Naive thymus-derived CD4-positive, alpha-beta T cell (primary cell): ENCODE data around the gene SHTN1. TPM values are rescaled to one million over a fixed set of nuclear protein-coding genes. Genes with fewer than 3 reads are reported as not detected.

Experiments
- ATAC-seq: fragments of 150-1000 bp; cut with Tn5 transposase; 2 replicates; pipeline ENCODE4 v1.10.0; 2021; ENCODE audit warnings: mild to moderate bottlenecking, moderate library complexity
- CTCF ChIA-PET: fragments of 350-600 bp; sonication (Branson Sonifier 250); formaldehyde crosslinking; loops from one replicate; lab custom pipeline; 2021; ENCODE audit warnings: antibody characterized with exemption; lab: Charles Lee
- POLR2A ChIA-PET: fragments of 350-600 bp; sonication (Branson Sonifier 250); formaldehyde crosslinking; loops from one replicate; lab custom pipeline; 2021; ENCODE audit warnings: antibody characterized with exemption, inconsistent platforms; lab: Charles Lee
- DNase-seq, 9 donors: peaks; one replicate each; pipeline versions ENCODE4 v3.0.0 to v3.0.0-alpha.2; 2020 to 2022; ENCODE audit warnings: mixed read lengths in 1 of 9
- H3K27ac ChIP-seq: one replicate; pipeline ENCODE4 v1.7.0; 2013; ENCODE audit warnings: mild to moderate bottlenecking, low read depth, low read length, moderate library complexity
- H3K27me3 ChIP-seq, 2 donors: one replicate each; pipeline ENCODE4 v1.7.0; 2013; ENCODE audit warnings: low read length in 2 of 2, mild to moderate bottlenecking in 2 of 2, moderate library complexity in 2 of 2; ENCODE audit not compliant: control insufficient read depth in 2 of 2, insufficient read depth in 2 of 2
- H3K36me3 ChIP-seq, 3 experiments: 1 replicate in 2 of 3; 2 replicates in 1 of 3; pipeline ENCODE4 v1.7.0; 2013; ENCODE audit warnings: low read length in 3 of 3, mild to moderate bottlenecking in 3 of 3, moderate library complexity in 1 of 3; ENCODE audit not compliant: insufficient read depth in 3 of 3, control insufficient read depth in 2 of 3
- H3K4me1 ChIP-seq, 2 donors: one replicate each; pipeline ENCODE4 v1.7.0; 2013; ENCODE audit warnings: low read length in 2 of 2, mild to moderate bottlenecking in 2 of 2, moderate library complexity in 1 of 2; ENCODE audit not compliant: control insufficient read depth in 2 of 2, insufficient read depth in 2 of 2
- H3K4me3 ChIP-seq: 2 replicates; pipeline ENCODE4 v1.7.0; 2013; ENCODE audit warnings: mild to moderate bottlenecking, low read length
- H3K9me3 ChIP-seq, 3 experiments: 1 replicate in 2 of 3; 2 replicates in 1 of 3; pipeline ENCODE4 v1.7.0; 2013; ENCODE audit warnings: low read length in 3 of 3; ENCODE audit not compliant: control insufficient read depth in 2 of 3
- H3K27ac Mint-ChIP-seq, 9 donors: one replicate each; pipeline ENCODE4 v1.8.0; 2020 to 2022; ENCODE audit warnings: mixed read lengths in 9 of 9, mild to moderate bottlenecking in 8 of 9, moderate library complexity in 5 of 9, inconsistent platforms in 2 of 9
- H3K27me3 Mint-ChIP-seq, 5 donors: one replicate each; pipeline ENCODE4 v1.8.0; 2021 to 2022; ENCODE audit warnings: mixed read lengths in 5 of 5, mild to moderate bottlenecking in 1 of 5
- H3K36me3 Mint-ChIP-seq, 5 donors: one replicate each; pipeline ENCODE4 v1.8.0; 2020 to 2022; ENCODE audit warnings: mixed read lengths in 5 of 5, mild to moderate bottlenecking in 3 of 5, inconsistent platforms in 1 of 5
- H3K4me1 Mint-ChIP-seq, 7 donors: one replicate each; pipeline ENCODE4 v1.8.0; 2020 to 2022; ENCODE audit warnings: mixed read lengths in 7 of 7, mild to moderate bottlenecking in 3 of 7, inconsistent platforms in 1 of 7
- H3K4me3 Mint-ChIP-seq, 10 donors: one replicate each; pipeline ENCODE4 v1.8.0; 2020 to 2022; ENCODE audit warnings: mild to moderate bottlenecking in 10 of 10, mixed read lengths in 10 of 10, moderate library complexity in 6 of 10, inconsistent platforms in 2 of 10
- H3K9me3 Mint-ChIP-seq, 11 donors: one replicate each; pipeline ENCODE4 v1.8.0; 2020 to 2022; ENCODE audit warnings: mixed read lengths in 11 of 11, mild to moderate bottlenecking in 4 of 11, inconsistent platforms in 1 of 11, moderate library complexity in 1 of 11
- intact Hi-C, 2 donors: fragments of 100-400 bp; cut with micrococcal nuclease; formaldehyde crosslinking; loops; one replicate each; pipeline ENCODE4 v1.15.1; 2023
- polyA plus RNA-seq, 2 donors: library from polyadenylated mRNA; unstranded; fragments of 300-500 nt; fragmentation: Illumina TruSeq; gene quantifications; one replicate each; pipeline ENCODE4 v1.2.3, GENCODE V29; 2021
- total RNA-seq, 6 experiments: library from RNA in 5 of 6; stranded (reverse) in 5 of 6; gene quantifications; 1 replicate in 5 of 6; 2 replicates in 1 of 6; pipeline ENCODE4 v1.2.3 and lab custom pipeline; 2021 to 2026

The SHTN1 gene
- total and polyA plus RNA-seq, 7 experiments from 2014 or later = 0.07 to 18.3 (median 0.51) TPM; not detected in 1

DNA sequence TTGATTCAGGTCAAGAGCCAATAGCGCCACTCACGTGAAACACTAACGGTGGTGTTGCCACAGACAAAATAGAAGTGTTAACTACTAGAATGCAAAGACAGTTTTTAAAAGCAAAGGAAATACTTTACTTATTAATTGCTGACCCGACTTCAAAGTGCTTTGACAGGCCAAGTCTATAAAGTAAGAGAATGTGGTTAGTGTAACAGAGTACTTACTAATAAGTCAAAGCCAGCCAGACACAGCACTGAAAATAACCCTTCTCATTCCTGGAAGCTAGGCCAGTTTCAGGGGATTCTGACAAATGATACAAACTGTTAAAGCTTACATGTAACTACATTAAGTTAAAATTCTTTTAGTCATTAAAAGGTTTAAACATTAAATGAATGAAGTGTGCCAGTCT lies 105.4 kb downstream of the SHTN1 start:
- Histone ChIP-seq H3K36me3 (no peaks in the 10 kb centered on the region), H3K4me3 (no peak overlapping the region), H3K4me1 (no peaks in the 10 kb centered on the region), H3K9me3 (no peaks in the 10 kb centered on the region), H3K27me3 (no peaks in the 10 kb centered on the region), H3K27ac (no peak overlapping the region)
- DNase-seq = no peak
- ChIA-PET CTCF (no interaction called here), POLR2A (no interaction called here)
- intact Hi-C loops = no loop called here
- Mint-ChIP-seq H3K9me3 (no peaks in the 10 kb centered on the region), H3K27ac (no peak overlapping the region), H3K36me3 (no peaks in the 10 kb centered on the region), H3K27me3 (peaks cover 0 to 9% (median 3%) of the 10 kb centered on the region in 5 donors), H3K4me1 (peaks cover 0 to 2% (median 0%) of the 10 kb centered on the region in 7 donors), H3K4me3 (no peak overlapping the region)
- ATAC-seq = no peak

- CTCF ChIA-PET = no interaction called here
- H3K4me3 ChIP-seq = no peak overlapping the region
- no peaks in the 10 kb centered on the region for H3K36me3 Mint-ChIP-seq
Measured at GRCh38 chr10:116893686-116894037, 111.3 kb downstream of the SHTN1 start.

GRCh38 chr10:116892907-116893685 lies 111.9 kb downstream of the SHTN1 start:
- intact Hi-C loops = no loop called here

More at GRCh38 chr10:116893686-116894037, 111.3 kb downstream of the SHTN1 start:
- no peak overlapping the region for H3K27ac Mint-ChIP-seq
- H3K4me1 Mint-ChIP-seq = no peaks in the 10 kb centered on the region
- no peaks in the 10 kb centered on the region for H3K27me3 ChIP-seq
- H3K36me3 ChIP-seq = no peaks in the 10 kb centered on the region
- peaks cover 23 to 32% (median 25%) of the 10 kb centered on the region in 5 donors for H3K27me3 Mint-ChIP-seq
- H3K9me3 ChIP-seq = no peaks in the 10 kb centered on the region
- POLR2A ChIA-PET = no interaction called here
- H3K9me3 Mint-ChIP-seq = no peaks in the 10 kb centered on the region
- intact Hi-C loops = no loop called here
- ATAC-seq (no peak), DNase-seq (no peak)
- H3K27ac ChIP-seq = no peak overlapping the region
- no peak overlapping the region for H3K4me3 Mint-ChIP-seq
- no peaks in the 10 kb centered on the region for H3K4me1 ChIP-seq

GRCh38 chr10:116891208-116891607 lies 113.8 kb downstream of the SHTN1 start:
- no peak overlapping the region for H3K27ac Mint-ChIP-seq
- H3K4me1 ChIP-seq = no peaks in the 10 kb centered on the region
- peaks cover 22 to 32% (median 23%) of the 10 kb centered on the region in 5 donors for H3K27me3 Mint-ChIP-seq
- no peaks in the 10 kb centered on the region for H3K36me3 ChIP-seq
- intact Hi-C loops = no loop called here
- H3K4me1 Mint-ChIP-seq = no peaks in the 10 kb centered on the region
- H3K4me3 Mint-ChIP-seq = no peak overlapping the region
- H3K27me3 ChIP-seq = no peaks in the 10 kb centered on the region
- no peaks in the 10 kb centered on the region for H3K9me3 Mint-ChIP-seq
- ATAC-seq (no peak), DNase-seq (no peak)
- H3K9me3 ChIP-seq = no peaks in the 10 kb centered on the region
- no peaks in the 10 kb centered on the region for H3K36me3 Mint-ChIP-seq
- CTCF ChIA-PET = no interaction called here
- H3K27ac ChIP-seq = no peak overlapping the region
- POLR2A ChIA-PET = no interaction called here
- no peak overlapping the region for H3K4me3 ChIP-seq

More at GRCh38 chr10:116892907-116893685, 111.9 kb downstream of the SHTN1 start:
- H3K9me3 Mint-ChIP-seq = no peaks in the 10 kb centered on the region
- Histone ChIP-seq H3K27ac (no peak overlapping the region), H3K4me1 (no peaks in the 10 kb centered on the region), H3K36me3 (no peaks in the 10 kb centered on the region), H3K27me3 (no peaks in the 10 kb centered on the region), H3K4me3 (no peak overlapping the region), H3K9me3 (no peaks in the 10 kb centered on the region)
- ChIA-PET CTCF (no interaction called here), POLR2A (no interaction called here)
- H3K36me3 Mint-ChIP-seq = no peaks in the 10 kb centered on the region
- DNase-seq = no peak
- no peak for ATAC-seq
- peaks cover 23 to 32% (median 25%) of the 10 kb centered on the region in 5 donors for H3K27me3 Mint-ChIP-seq
- H3K4me3 Mint-ChIP-seq = no peak overlapping the region
- no peak overlapping the region for H3K27ac Mint-ChIP-seq
- H3K4me1 Mint-ChIP-seq = no peaks in the 10 kb centered on the region

DNA sequence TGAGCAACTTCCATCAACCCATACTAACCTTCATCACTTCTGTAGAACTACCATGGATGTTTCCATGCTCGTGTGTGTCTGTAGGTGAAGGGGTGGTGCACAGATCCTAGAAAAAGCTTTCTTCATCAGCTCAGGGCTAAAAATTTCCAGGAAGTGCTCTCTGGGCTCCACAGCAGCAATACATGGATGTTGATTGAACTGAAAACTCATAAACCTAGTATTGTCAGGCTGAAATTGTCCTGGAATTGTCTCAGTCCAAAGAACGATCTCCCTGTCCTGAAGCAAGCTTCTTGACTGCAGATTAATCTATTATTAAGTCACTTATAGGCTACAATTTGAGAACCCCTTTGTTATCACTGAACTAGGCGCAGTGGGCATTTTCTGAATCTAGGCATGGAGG lies 115.9 kb downstream of the SHTN1 start:
- peaks cover 19 to 32% (median 28%) of the 10 kb centered on the region in 5 donors for H3K27me3 Mint-ChIP-seq
- CTCF ChIA-PET = no interaction called here
- H3K4me3 Mint-ChIP-seq = no peak overlapping the region
- no peak overlapping the region for H3K27ac Mint-ChIP-seq
- Histone ChIP-seq H3K36me3 (no peaks in the 10 kb centered on the region), H3K4me3 (no peak overlapping the region), H3K27ac (no peak overlapping the region), H3K27me3 (no peaks in the 10 kb centered on the region), H3K4me1 (no peaks in the 10 kb centered on the region), H3K9me3 (no peaks in the 10 kb centered on the region)
- H3K36me3 Mint-ChIP-seq = no peaks in the 10 kb centered on the region
- intact Hi-C loops = no loop called here
- DNase-seq (no peak), ATAC-seq (no peak)
- POLR2A ChIA-PET = no interaction called here
- no peaks in the 10 kb centered on the region for H3K4me1 Mint-ChIP-seq
- H3K9me3 Mint-ChIP-seq = no peaks in the 10 kb centered on the region

DNA sequence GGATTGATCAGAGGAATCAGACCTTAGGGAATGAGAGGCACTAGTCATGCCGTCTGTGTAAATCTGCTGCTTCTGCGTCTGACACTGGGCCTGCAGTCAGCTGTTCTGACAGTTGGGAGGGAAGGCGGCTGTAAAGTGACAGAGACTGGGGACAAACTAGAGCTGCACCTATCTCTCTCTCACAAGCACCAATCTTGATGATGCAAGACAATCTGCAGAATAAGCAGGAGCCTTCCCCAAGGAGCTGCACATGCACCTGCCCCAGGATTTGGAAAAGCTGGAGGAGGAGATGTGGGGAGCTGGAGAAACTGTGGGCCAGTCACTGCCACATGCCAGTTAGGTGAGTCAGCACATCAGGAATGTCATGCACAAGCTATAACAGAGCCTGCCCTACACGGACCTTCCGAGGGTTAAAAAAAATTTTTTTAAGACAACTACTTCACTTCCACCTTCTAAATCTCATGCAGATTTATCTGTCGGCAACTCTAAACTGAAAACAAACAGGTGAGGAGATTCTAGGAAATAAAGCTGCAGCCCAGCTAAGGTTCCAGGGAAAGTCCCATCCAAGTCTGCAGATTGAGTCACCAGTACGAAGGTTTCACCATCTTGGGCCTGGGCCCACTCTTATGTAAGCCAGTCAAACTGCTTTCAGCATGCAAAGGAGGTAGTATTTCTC lies 116.5 kb downstream of the SHTN1 start:
- H3K36me3 Mint-ChIP-seq = no peaks in the 10 kb centered on the region

More for the DNA sequence above, 116.5 kb downstream of the SHTN1 start:
- no peak for DNase-seq
- POLR2A ChIA-PET = no interaction called here
- H3K36me3 ChIP-seq = no peaks in the 10 kb centered on the region
- CTCF ChIA-PET = no interaction called here
- Mint-ChIP-seq H3K4me3 (no peak overlapping the region), H3K27ac (no peak overlapping the region), H3K27me3 (peaks cover 15 to 31% (median 28%) of the 10 kb centered on the region in 5 donors), H3K9me3 (no peaks in the 10 kb centered on the region), H3K4me1 (no peaks in the 10 kb centered on the region)
- no peaks in the 10 kb centered on the region for H3K4me1 ChIP-seq
- H3K4me3 ChIP-seq = no peak overlapping the region
- H3K9me3 ChIP-seq = no peaks in the 10 kb centered on the region
- no peak overlapping the region for H3K27ac ChIP-seq
- no peak for ATAC-seq
- intact Hi-C loops = no loop called here
- H3K27me3 ChIP-seq = no peaks in the 10 kb centered on the region
